ENCODE data around the gene ARHGEF12.

The ARHGEF12 gene

DNA sequence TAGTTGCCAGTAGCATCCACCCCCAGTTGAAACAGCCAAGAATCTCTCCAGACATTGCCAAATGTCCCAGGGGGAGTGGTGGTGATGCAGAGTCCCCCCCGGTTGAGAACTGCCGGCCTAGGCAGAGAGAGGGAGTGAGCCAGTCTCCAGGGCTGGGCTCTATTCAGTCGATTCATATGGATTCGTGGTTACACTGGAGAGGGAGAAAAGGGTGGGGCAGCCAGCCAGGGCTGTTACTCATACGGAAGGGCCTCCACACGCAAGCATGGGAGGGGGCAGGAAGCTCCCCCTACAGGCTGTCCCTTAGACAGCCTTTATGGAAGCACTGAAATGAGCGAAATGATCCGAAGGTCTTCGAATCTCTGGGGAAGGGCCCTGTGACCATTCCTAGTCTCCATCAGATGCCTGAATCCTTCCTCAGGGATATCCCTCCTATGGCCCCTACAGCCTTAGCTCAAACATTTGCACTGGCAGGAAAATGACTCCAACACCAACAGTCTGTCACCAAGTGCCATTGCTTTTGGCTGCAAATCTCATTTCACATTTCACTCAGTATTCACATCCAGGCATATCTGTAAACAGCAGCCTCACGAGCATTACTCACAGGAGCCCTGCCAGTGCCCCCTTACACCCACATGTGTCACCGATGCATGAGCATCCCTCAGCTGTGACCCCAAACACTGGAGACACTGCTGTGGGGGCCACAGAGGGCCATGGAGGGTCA lies 29.5 kb upstream of the ARHGEF12 start:
- Mint-ChIP-seq H3K9me3 (no peaks in the 10 kb centered on the region), H3K4me1 (no peaks in the 10 kb centered on the region), H3K36me3 (no peaks in the 10 kb centered on the region), H3K27ac (no peak overlapping the region), H3K4me3 (no peak overlapping the region), H3K27me3 (peaks cover 29% of the 10 kb centered on the region)
- CTCF ChIA-PET = no interaction called here
- DNase-seq = no peak

DNA sequence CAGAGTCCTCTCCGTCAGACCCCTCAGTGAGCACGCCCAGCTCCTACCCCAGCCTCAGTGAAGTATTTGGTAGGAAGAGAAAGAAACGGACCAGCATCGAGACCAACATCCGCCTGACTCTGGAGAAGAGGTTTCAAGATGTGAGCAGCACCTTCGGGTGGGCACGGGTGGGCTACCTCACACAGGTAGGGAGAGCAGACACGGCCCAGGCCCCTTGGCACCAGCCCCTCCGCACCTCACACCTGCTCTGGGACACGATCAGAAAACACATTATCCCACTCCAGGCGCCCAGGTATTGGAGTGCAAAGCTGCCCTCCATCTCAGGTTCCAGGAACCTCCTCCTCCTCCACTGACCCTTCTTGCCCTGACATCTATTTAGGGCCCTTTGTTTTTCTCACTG lies 28.7 kb upstream of the ARHGEF12 start:
- H3K9me3 Mint-ChIP-seq = no peaks in the 10 kb centered on the region
- H3K27me3 Mint-ChIP-seq = peaks cover 21% of the 10 kb centered on the region
- CTCF ChIA-PET = no interaction called here
- H3K27ac Mint-ChIP-seq = no peak overlapping the region
- no peak for DNase-seq
- no peaks in the 10 kb centered on the region for H3K36me3 Mint-ChIP-seq
- no peaks in the 10 kb centered on the region for H3K4me1 Mint-ChIP-seq
- H3K4me3 Mint-ChIP-seq = no peak overlapping the region

- CTCF ChIA-PET = no interaction called here
- no peaks in the 10 kb centered on the region for H3K36me3 Mint-ChIP-seq
- H3K4me1 Mint-ChIP-seq = no peaks in the 10 kb centered on the region
- peaks cover 15% of the 10 kb centered on the region for H3K27me3 Mint-ChIP-seq
- no peak for DNase-seq
- H3K27ac Mint-ChIP-seq = no peak overlapping the region
- no peak overlapping the region for H3K4me3 Mint-ChIP-seq
- H3K9me3 Mint-ChIP-seq = no peaks in the 10 kb centered on the region
These were observed 28.1 kb upstream of the ARHGEF12 start for GRCh38 chr11:120308081-120308480.

- Mint-ChIP-seq H3K36me3 (no peaks in the 10 kb centered on the region), H3K9me3 (no peaks in the 10 kb centered on the region), H3K4me1 (no peaks in the 10 kb centered on the region), H3K4me3 (no peak overlapping the region), H3K27me3 (peaks cover 13% of the 10 kb centered on the region), H3K27ac (no peak overlapping the region)
- CTCF ChIA-PET = no interaction called here
- DNase-seq = no peak
These were observed 25.3 kb upstream of the ARHGEF12 start for GRCh38 chr11:120310870-120311269.

GRCh38 chr11:120314861-120315260 lies 21.4 kb upstream of the ARHGEF12 start:
- DNase-seq = no peak
- Mint-ChIP-seq H3K9me3 (no peaks in the 10 kb centered on the region), H3K27ac (no peak overlapping the region), H3K4me3 (no peak overlapping the region), H3K4me1 (no peaks in the 10 kb centered on the region), H3K36me3 (no peaks in the 10 kb centered on the region), H3K27me3 (peaks cover 45% of the 10 kb centered on the region)
- CTCF ChIA-PET = interaction anchor here (0.9 to 1.1 kb wide), 2 partner anchors 12 to 85 kb away, joined by 3 read pairs; no protein-coding TSS in a partner anchor

DNA sequence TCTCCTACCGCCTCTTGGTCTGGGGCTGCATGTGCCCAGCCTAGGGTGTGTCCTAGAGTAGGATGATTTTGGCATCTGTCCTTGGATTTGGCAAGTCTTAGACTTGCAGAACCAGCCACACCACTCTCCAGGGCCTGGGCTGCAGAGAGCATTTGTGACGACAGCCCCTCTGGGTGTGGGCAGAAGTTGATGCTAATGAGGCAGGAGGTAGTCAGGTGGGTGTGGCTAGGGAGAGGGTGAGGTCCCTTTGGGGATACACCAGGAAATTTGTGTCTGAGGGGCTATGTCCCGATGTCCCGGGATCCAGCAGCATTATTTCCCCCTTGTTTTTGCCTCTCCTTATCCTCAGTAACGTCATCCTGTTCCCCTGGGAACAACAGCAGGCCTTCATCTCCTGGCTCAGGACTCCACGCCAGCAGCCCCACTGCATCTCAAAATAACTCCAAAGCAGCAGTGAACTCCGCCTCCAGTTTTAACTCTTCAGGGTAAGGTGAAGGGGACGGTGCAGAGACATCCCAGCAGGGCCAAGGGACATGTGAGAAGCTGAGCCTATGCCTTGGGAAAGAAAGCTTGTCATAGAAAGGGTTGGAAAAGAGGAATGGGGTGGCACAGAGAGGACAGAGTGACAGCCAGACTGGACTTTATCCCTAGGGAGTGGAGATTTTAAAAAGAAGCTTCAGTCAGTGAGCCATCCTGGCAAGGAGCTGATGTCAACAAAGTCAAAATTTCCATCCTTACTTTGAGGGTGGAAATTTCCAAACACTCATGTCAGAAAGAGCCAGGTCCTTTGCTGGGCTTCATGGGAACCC lies 19.1 kb upstream of the ARHGEF12 start:
- Mint-ChIP-seq H3K27ac (no peak overlapping the region), H3K4me1 (no peaks in the 10 kb centered on the region), H3K9me3 (no peaks in the 10 kb centered on the region), H3K27me3 (peaks cover 56% of the 10 kb centered on the region), H3K4me3 (no peak overlapping the region), H3K36me3 (no peaks in the 10 kb centered on the region)
- CTCF ChIA-PET = interaction anchor here (1.7 kb wide), 1 partner anchor 17 kb away, joined by 6 read pairs; no protein-coding TSS in a partner anchor
- no peak for DNase-seq

DNA sequence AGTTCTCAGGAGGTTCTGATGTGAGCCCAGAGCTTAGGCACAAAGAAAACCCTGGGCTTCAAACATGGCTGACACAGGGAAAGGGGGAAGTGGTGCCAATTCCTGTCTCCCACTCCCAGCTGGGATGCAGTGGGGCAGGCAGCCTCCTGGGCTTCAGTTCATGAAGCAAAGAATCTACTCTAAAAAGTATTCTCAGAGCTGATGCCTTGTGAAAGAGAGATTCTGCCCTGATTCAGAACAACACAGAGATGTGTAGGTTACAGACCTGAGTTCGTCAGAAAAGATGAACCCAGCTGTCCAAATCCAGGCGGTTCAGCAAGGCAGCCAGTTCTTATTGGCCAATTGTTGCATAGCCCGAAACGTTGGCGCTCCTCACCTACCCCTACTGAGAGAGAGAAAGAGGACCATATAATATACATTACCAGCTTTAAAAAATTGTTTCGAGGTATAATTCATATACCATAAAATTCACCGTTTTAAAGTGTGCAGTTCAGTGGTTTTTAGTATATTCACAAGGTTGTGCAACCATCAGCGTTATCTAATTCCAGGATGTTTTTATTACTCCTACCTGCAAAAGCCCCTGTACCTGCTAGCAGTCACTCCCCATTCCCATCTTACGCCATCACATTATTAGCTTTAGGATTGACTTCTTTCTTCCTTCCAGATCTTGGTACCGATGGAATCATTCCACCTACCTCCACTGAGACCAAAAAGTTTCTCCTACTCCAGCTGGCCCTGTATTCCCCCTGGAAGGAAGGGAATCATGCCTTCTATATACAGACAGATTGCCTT lies 18.3 kb upstream of the ARHGEF12 start:
- no peak for DNase-seq
- no peak overlapping the region for H3K4me3 Mint-ChIP-seq
- no peaks in the 10 kb centered on the region for H3K9me3 Mint-ChIP-seq
- no peak overlapping the region for H3K27ac Mint-ChIP-seq
- no peaks in the 10 kb centered on the region for H3K4me1 Mint-ChIP-seq
- CTCF ChIA-PET = interaction anchor here (1.7 kb wide), 1 partner anchor 18 kb away, joined by 6 read pairs; no protein-coding TSS in a partner anchor
- peaks cover 63% of the 10 kb centered on the region for H3K27me3 Mint-ChIP-seq
- H3K36me3 Mint-ChIP-seq = no peaks in the 10 kb centered on the region

GRCh38 chr11:120318906-120319305 lies 17.3 kb upstream of the ARHGEF12 start:
- Mint-ChIP-seq H3K27me3 (peaks cover 61% of the 10 kb centered on the region), H3K4me1 (no peaks in the 10 kb centered on the region), H3K9me3 (no peaks in the 10 kb centered on the region), H3K36me3 (no peaks in the 10 kb centered on the region), H3K27ac (no peak overlapping the region), H3K4me3 (no peak overlapping the region)
- CTCF ChIA-PET = no interaction called here
- DNase-seq = no peak

DNA sequence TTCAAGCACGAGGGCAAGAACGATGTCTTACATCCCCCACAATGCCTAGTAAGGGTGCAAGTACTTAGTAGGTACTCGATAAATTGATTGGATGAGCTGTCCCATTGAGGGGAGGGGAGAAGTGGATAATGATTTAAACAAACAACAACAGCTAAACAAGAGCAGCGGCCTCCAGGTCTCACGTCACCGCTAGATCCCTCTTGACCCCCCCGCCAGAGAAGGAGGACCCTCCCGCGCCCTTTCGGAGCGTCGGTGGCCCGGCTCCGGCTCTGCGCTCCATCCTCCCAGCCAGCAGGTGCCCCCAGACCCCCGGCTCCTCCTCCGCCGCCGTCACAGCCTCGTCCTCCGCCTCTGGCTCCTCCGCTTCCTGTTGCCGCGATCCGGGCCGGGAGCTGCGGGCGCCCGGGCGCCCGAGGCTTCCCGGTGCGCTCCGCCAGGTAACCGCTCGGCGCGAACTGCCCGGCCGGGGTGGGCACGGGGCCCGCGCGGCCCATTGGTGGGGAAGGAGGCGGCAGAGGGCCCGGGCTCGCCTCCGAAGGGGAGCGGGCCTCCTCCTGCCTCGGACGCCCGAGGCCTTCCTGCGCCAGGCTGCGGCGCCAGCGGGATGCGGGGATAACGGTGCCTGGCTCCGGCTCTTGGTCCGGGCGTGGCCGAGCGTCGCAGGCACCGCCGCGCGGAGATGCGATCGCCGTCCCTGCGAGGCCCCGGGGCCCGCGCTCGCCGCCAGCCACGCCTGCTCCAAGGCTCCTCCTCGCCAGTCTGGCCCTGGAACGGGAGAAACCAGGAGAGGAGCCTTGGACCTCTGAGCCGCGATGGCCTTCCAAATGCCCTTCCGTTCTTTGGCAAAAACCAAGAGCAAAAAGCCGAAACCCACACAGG lies 11.0 kb upstream of the ARHGEF12 start, which contains the start of gene TLCD5:
TLCD5 (plus strand) TSS at position 368 of the 879 bp plus-strand sequence. CDS start 2,143 bp downstream, outside the sequence.
- peaks cover 17% of the 10 kb centered on the region for H3K4me1 Mint-ChIP-seq
- H3K4me3 Mint-ChIP-seq = peak within 1 kb of the TSS; percentile 61
- H3K27me3 Mint-ChIP-seq = peaks cover 58% of the 10 kb centered on the region
- no peaks in the 10 kb centered on the region for H3K9me3 Mint-ChIP-seq
- CTCF ChIA-PET = interaction anchor here (1.2 kb wide), 1 partner anchor 22 kb away, joined by 3 read pairs; no protein-coding TSS in a partner anchor
- no peak within 1 kb of the TSS for H3K27ac Mint-ChIP-seq
- peak; percentile 51 for DNase-seq
- H3K36me3 Mint-ChIP-seq = no peaks in the 10 kb centered on the region

GRCh38 chr11:120326228-120326627 lies 10.0 kb upstream of the ARHGEF12 start:
- Mint-ChIP-seq H3K4me1 (peaks cover 17% of the 10 kb centered on the region), H3K9me3 (no peaks in the 10 kb centered on the region), H3K36me3 (no peaks in the 10 kb centered on the region), H3K4me3 (no peak overlapping the region), H3K27me3 (peaks cover 55% of the 10 kb centered on the region), H3K27ac (no peak overlapping the region)
- CTCF ChIA-PET = no interaction called here
- no peak for DNase-seq

GRCh38 chr11:120326845-120327281 lies 9.3 kb upstream of the ARHGEF12 start:
- CTCF ChIA-PET = interaction anchor here (1.0 kb wide), 1 partner anchor 24 kb away, joined by 3 read pairs; no protein-coding TSS in a partner anchor
- peaks cover 17% of the 10 kb centered on the region for H3K4me1 Mint-ChIP-seq
- H3K36me3 Mint-ChIP-seq = no peaks in the 10 kb centered on the region
- no peak overlapping the region for H3K27ac Mint-ChIP-seq
- DNase-seq = no peak
- no peak overlapping the region for H3K4me3 Mint-ChIP-seq
- H3K27me3 Mint-ChIP-seq = peaks cover 50% of the 10 kb centered on the region
- no peaks in the 10 kb centered on the region for H3K9me3 Mint-ChIP-seq

- H3K27me3 Mint-ChIP-seq = peaks cover 48% of the 10 kb centered on the region
- no peak for DNase-seq
- H3K27ac Mint-ChIP-seq = no peak overlapping the region
- no peaks in the 10 kb centered on the region for H3K9me3 Mint-ChIP-seq
- CTCF ChIA-PET = interaction anchor here (1.0 kb wide), 1 partner anchor 24 kb away, joined by 3 read pairs; no protein-coding TSS in a partner anchor
- H3K36me3 Mint-ChIP-seq = no peaks in the 10 kb centered on the region
- H3K4me3 Mint-ChIP-seq = no peak overlapping the region
- H3K4me1 Mint-ChIP-seq = peaks cover 17% of the 10 kb centered on the region
These were observed 8.9 kb upstream of the ARHGEF12 start for GRCh38 chr11:120327311-120327710.

DNA sequence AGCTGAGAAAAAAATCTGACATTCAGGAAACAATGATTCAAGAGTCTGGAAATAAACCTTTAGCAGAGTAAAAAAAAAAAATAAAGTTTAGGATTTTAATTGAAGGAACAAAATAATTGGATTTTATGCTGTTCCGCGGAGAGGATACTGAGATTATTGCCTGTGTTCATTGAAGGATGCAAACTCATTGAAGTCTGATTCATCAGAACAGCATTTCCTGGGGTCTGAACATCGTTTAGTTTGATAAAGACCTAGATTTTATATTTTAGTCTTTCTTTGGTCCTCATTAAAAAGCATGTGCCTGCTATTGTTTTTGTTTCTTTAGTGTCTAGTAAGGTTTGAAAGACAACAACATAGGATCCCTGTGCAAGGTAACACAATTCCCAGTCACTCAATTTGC lies 6.7 kb upstream of the ARHGEF12 start:
- Mint-ChIP-seq H3K27ac (no peak overlapping the region), H3K9me3 (no peaks in the 10 kb centered on the region), H3K36me3 (no peaks in the 10 kb centered on the region), H3K4me1 (peaks cover 16% of the 10 kb centered on the region), H3K4me3 (no peak overlapping the region), H3K27me3 (peaks cover 57% of the 10 kb centered on the region)
- DNase-seq = no peak
- CTCF ChIA-PET = interaction anchor here (0.7 kb wide), 1 partner anchor 211 kb away, joined by 3 read pairs; no protein-coding TSS in a partner anchor
